GM18858 (cell line): ENCODE results near the gene BORCS5.

Source experiments
- ATAC-seq: cut with Tn5 transposase; IDR thresholded peaks from one replicate; pipeline ENCODE4 v1.9.1; 2021; ENCODE audit not compliant: unreplicated experiment

The BORCS5 gene

DNA sequence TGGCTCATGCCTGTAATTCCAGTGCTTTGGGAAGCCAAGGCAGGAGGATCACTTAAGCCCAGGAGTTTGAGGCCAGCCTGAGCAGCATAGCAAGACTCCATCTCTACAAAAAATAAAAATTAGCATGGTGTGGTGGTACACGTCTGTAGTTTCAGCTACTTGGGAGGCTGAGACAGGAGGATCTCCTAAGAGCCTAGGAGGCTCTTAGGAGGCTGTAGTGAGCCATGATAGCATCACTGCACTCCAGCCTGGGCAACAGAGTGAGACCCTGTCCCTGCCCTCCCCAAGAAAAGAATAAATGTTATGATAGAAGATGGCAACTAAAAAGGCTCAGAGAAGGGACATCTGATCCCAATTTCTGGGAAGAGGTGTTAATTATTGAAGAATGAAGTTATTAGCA is 3.6 kb upstream of the BORCS5 start:
- ATAC-seq: no peak

DNA sequence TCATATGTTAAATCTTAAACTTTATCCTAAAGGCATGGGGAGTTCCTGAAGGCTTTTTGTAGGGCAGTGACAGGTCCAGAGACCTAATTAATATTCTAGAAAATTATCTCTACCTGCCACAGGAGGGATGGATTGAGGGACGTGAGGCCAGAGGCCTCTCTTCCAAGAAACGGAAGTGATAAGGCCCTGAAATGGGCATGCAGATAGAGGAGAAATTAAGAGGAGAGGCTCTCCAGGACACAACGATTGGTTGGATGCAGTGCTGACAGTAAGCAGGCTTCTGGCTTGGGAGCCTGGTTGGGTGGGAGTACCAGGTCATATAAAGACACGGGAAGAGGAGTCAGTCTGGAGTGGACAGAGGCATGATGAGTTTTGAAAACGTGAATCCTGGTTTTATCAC is 3.1 kb upstream of the BORCS5 start:
- no peak for ATAC-seq

GRCh38 chr12:12356467-12356895 is 397 bp upstream of the BORCS5 start:
- no peak for ATAC-seq

- no peak for ATAC-seq
Measured at GRCh38 chr12:12357719-12358461, 1.0 kb downstream of the BORCS5 start.

GRCh38 chr12:12358528-12358927 is 1.6 kb downstream of the BORCS5 start:
- no peak for ATAC-seq

DNA sequence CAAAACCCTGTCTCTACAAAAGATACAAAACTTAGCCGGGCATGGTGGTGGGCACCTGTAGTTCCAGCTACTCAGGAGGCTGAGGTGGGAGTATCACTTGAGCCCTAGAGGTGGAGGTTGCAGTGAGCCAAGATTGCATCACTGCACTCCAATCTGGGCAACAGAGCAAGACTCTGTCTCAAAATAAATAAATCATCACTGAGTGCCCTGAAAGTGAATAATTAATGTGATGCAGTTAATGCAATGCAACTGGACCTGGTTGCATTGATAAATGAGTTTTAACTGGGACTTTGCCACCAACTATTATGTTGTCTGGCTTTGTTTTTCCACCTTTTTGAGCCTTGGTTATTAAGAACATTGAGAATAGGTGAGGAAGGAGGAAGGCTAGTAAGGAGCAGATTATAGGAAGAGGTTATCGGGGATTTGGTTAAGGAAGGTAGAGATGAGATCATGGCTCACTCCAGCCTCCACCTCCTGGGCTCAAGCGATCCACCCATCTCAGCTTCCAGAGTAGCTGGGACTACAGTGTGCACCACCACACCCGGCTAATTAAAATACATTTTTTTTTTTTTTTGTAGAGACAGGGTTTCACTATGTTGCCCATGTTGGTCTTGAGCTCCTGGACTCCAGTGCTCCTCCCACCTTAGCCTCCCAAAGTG is 8.0 kb downstream of the BORCS5 start:
- no peak for ATAC-seq

DNA sequence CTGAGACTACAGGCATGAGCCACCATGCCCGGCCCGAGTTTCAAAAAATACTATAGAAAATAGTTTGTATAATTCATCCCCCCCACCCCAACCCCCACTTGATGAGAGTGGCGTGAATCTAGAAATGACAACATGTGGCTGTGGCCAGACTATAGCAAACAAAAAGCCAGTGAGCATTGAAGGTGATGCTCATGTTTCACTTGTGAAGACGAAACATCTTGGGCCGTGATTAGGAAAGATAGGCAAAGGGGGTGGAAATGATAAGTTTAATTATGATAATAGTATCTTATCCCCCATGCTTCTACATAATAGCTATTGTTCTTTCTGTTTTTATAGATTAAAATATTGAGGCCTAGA is 8.5 kb downstream of the BORCS5 start:
- no peak for ATAC-seq

GRCh38 chr12:12365931-12366431 is 9.1 kb downstream of the BORCS5 start:
- ATAC-seq: no peak

DNA sequence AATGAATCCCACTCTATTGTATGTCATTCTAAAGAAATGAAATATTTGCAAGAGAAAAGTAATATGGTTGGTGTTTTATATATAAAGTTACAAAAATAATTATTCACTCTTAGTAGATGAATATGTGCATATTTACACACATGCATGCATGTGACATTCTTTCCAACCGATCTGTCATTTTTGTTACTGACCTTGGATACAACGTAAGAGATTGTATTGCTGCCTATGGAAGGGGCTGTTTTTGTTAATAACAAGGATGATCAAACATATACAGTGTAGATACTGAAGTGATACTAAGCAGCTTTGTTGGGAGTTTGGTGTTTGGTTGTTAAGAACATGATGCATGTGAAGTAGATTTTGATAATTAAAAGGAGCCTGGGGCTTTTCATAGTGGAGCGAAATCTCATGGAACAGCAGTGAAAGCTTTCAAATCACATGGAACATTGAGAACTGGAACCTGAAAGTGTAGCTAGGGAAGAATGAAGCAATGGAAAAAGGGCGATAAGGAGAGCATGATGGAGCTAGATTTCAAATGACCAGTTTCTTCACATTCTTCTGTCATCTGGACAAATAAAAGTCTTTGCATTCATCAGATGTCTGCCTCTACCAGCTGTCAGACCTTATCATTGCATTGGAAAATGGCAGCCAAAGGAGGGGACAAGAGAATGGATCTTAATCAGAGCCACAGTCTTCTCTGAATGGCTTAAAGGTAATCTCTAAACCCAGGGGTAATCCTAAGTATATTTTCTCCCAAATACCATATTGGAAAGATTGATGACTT is 10.0 kb downstream of the BORCS5 start:
- ATAC-seq: no peak

GRCh38 chr12:12367482-12367998 is 10.7 kb downstream of the BORCS5 start:
- no peak for ATAC-seq

- no peak for ATAC-seq
Measured at GRCh38 chr12:12372946-12373722, 16.3 kb downstream of the BORCS5 start.

- ATAC-seq: peak; percentile 60
Measured at GRCh38 chr12:12376646-12377448, 20.0 kb downstream of the BORCS5 start.

GRCh38 chr12:12378616-12379015 is 21.7 kb downstream of the BORCS5 start:
- ATAC-seq: no peak

DNA sequence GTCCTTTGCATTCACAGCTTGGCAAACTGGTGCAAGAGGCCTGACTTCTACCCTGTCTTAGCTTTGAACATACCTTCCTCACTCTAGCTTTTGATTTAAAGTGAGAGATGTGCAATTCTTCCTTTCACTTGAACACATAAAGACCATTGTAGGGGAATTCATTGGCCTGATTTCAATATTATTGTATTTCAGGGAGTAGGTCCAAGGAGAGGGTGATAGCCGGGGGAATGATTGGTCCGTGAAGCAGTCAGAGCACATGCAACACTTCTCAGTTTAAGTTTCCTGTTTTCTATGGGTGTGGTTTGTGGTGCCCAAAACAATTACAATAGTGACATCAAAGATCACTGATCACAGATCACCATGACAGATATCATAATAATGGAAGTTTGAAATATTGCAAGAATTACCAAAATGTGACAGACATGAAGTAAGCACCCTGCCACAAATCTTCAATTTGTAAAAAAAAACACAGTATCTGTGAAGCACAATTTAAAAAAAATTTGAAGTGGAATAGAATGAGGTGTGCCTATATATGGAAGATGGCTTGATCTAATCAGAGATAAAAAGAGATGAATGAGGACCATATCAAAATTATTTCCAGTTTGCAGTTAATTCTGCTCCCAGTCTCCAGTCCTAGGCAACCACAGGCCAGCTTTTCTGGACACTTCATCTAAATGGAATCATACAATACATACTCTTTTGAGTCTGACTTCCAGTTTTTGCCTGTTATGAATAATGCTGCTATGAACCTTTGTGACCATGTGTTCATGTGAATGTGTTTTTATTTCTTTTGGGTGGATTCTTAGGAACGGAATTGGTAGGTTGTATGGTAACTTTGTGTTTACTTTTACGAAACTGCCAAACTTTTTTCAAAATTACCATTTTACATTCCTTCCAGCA is 23.2 kb downstream of the BORCS5 start:
- peak; percentile 45 for ATAC-seq

DNA sequence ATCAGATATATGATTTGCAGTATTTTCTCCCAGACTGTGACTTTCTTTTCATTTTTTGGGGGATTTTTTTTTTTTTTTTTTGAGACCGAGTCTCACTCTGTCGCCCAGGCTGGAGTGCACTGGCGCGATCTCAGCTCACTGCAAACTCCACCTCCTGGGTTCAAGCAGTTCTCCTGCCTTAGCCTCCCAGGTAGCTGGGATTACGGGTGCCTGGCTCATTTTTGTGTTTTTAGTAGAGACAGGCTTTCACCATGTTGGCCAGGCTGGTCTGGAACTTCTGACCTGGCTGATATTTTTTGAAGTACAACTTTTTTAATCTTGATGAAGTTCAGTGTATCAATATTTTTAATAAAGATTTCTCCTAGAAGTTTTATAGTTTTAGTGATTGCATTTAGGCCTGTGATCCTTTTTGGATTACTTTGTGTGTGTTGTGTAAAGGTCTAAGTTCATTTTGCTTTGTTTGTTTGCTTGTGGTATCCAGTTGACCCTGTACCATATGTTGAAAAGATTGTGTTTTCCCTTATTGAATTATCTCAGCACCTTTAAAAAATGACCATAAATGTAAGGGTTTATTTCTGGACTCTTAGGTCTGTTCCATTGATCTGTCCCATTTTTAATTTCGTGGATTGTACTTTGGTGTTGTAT is 24.2 kb downstream of the BORCS5 start:
- no peak for ATAC-seq

GRCh38 chr12:12381982-12382381 is 25.1 kb downstream of the BORCS5 start:
- ATAC-seq: no peak

- ATAC-seq: no peak
Measured at GRCh38 chr12:12384571-12385340, 27.9 kb downstream of the BORCS5 start.

DNA sequence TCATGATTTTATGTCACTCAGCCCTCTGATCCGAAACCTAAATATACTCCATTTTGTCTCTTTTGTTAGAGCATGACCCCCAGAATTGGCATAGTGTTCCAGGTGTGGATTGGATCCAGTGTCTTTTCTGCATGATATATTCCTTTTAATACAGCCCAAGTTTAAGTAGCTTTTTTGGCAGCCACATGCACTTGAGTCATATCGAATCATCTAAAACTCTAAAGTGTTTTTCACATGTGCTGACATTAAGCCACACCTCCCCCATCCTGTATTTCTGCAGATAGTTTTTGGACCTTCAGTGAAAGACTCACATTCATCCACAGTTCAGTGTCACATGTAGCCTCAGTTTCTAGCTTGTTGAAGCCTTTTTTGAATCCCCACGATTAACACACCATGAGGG is 30.6 kb downstream of the BORCS5 start:
- ATAC-seq: no peak
